ENCODE measurements around the gene DOC2A.

Gene DOC2A

GRCh38 chr16:29993191-29993902, 17.5 kb downstream of the DOC2A start:
- DNase-seq (ENCODE audit: low read depth, low spot score): no peak

GRCh38 chr16:29992344-29992967, 18.4 kb downstream of the DOC2A start:
- H3K4me3 ChIP-seq (ENCODE audit: low read length): no peak overlapping the region
- DNase-seq (ENCODE audit: low read depth, low spot score): no peak

More at GRCh38 chr16:29993191-29993902, 17.5 kb downstream of the DOC2A start:
- H3K4me3 ChIP-seq (ENCODE audit: low read length): no peak overlapping the region

- no peak for DNase-seq (ENCODE audit: low read depth, low spot score)
- H3K4me3 ChIP-seq (ENCODE audit: low read length): no peak overlapping the region
Observed at GRCh38 chr16:29991571-29991904, 19.3 kb downstream of the DOC2A start.

GRCh38 chr16:29990883-29991570, 19.8 kb downstream of the DOC2A start:
- DNase-seq (ENCODE audit: low read depth, low spot score): no peak
- H3K4me3 ChIP-seq (ENCODE audit: low read length): no peak overlapping the region

- no peak for DNase-seq (ENCODE audit: low read depth, low spot score)
- no peak overlapping the region for H3K4me3 ChIP-seq (ENCODE audit: low read length)
Observed at GRCh38 chr16:29990034-29990433, 20.8 kb downstream of the DOC2A start.

GRCh38 chr16:29989111-29989858, 21.5 kb downstream of the DOC2A start:
- no peak overlapping the region for H3K4me3 ChIP-seq (ENCODE audit: low read length)
- no peak for DNase-seq (ENCODE audit: low read depth, low spot score)

GRCh38 chr16:29988346-29989075, 22.3 kb downstream of the DOC2A start:
- H3K4me3 ChIP-seq (ENCODE audit: low read length): no peak overlapping the region
- no peak for DNase-seq (ENCODE audit: low read depth, low spot score)

- DNase-seq (ENCODE audit: low read depth, low spot score): no peak
- no peak overlapping the region for H3K4me3 ChIP-seq (ENCODE audit: low read length)
Observed at GRCh38 chr16:29987371-29988085, 23.3 kb downstream of the DOC2A start.

GRCh38 chr16:29986931-29987330, 23.9 kb downstream of the DOC2A start:
- H3K4me3 ChIP-seq (ENCODE audit: low read length): no peak overlapping the region
- no peak for DNase-seq (ENCODE audit: low read depth, low spot score)

- no peak overlapping the region for H3K4me3 ChIP-seq (ENCODE audit: low read length)
Observed at GRCh38 chr16:29986231-29986630, 24.6 kb downstream of the DOC2A start.

GRCh38 chr16:29985271-29985811, 25.5 kb downstream of the DOC2A start:
- H3K4me3 ChIP-seq (ENCODE audit: low read length): no peak overlapping the region
- DNase-seq (ENCODE audit: low read depth, low spot score): no peak

More at GRCh38 chr16:29986231-29986630, 24.6 kb downstream of the DOC2A start:
- no peak for DNase-seq (ENCODE audit: low read depth, low spot score)

GRCh38 chr16:29984764-29985147, 26.1 kb downstream of the DOC2A start:
- no peak overlapping the region for H3K4me3 ChIP-seq (ENCODE audit: low read length)
- no peak for DNase-seq (ENCODE audit: low read depth, low spot score)

GRCh38 chr16:29984137-29984763, 26.6 kb downstream of the DOC2A start:
- no peak for DNase-seq (ENCODE audit: low read depth, low spot score)
- H3K4me3 ChIP-seq (ENCODE audit: low read length): no peak overlapping the region

GRCh38 chr16:29983420-29984136, 27.2 kb downstream of the DOC2A start:
- DNase-seq (ENCODE audit: low read depth, low spot score): no peak
- no peak overlapping the region for H3K4me3 ChIP-seq (ENCODE audit: low read length)

- no peak for DNase-seq (ENCODE audit: low read depth, low spot score)
- no peak overlapping the region for H3K4me3 ChIP-seq (ENCODE audit: low read length)
Observed at GRCh38 chr16:29982560-29983419, 28.0 kb downstream of the DOC2A start.

GRCh38 chr16:29978564-29979270, 32.1 kb downstream of the DOC2A start:
- DNase-seq (ENCODE audit: low read depth, low spot score): no peak
- H3K4me3 ChIP-seq (ENCODE audit: low read length): no peak overlapping the region

Data from Jurkat, Clone E6-1 (cell line).